ENCODE results near the gene SZT2.

- TF ChIP-seq EZH2 (IDR thresholded peaks at IDR 0.05; ENCODE audit: borderline replicate concordance, low read depth, low read length, severe bottlenecking) = no peak
- no peak for TF ChIP-seq CTCF (IDR thresholded peaks at IDR 0.05; ENCODE audit: borderline replicate concordance, extremely low read depth, low read length, poor library complexity, severe bottlenecking)
These were observed 113.8 kb downstream of the SZT2 start for GRCh38 chr1:43503534-43503933.
